ENCODE measurements around the gene CEACAM16. TPM values are rescaled to one million over a fixed set of nuclear protein-coding genes. Genes with fewer than 3 reads are reported as not detected.

The CEACAM16 gene
- total RNA-seq, 1 donor from 2014 or later: not detected

- DNase-seq (ENCODE audit: low spot score, unreplicated experiment): no peak
- Mint-ChIP-seq H3K4me3 (ENCODE audit: low read depth) (no peak overlapping the region), H3K27ac (no peak overlapping the region), H3K4me1 (ENCODE audit: low read depth) (peaks cover 11% of the 10 kb centered on the region), H3K9me3 (ENCODE audit: low read depth) (no peaks in the 10 kb centered on the region), H3K36me3 (ENCODE audit: insufficient read depth) (no peaks in the 10 kb centered on the region), H3K27me3 (no peaks in the 10 kb centered on the region)
- TF ChIP-seq CTCF (IDR thresholded peaks at IDR 0.05; ENCODE audit: unreplicated experiment): no peak
These were observed 1.6 kb downstream of the CEACAM16 start for GRCh38 chr19:44700547-44700946.

- H3K4me1 Mint-ChIP-seq (ENCODE audit: low read depth): peaks cover 7% of the 10 kb centered on the region
- no peaks in the 10 kb centered on the region for H3K36me3 Mint-ChIP-seq (ENCODE audit: insufficient read depth)
- H3K9me3 Mint-ChIP-seq (ENCODE audit: low read depth): no peaks in the 10 kb centered on the region
- H3K27ac Mint-ChIP-seq: no peak overlapping the region
- no peaks in the 10 kb centered on the region for H3K27me3 Mint-ChIP-seq
- H3K4me3 Mint-ChIP-seq (ENCODE audit: low read depth): no peak overlapping the region
- no peak for TF ChIP-seq CTCF (IDR thresholded peaks at IDR 0.05; ENCODE audit: unreplicated experiment)
- no peak for DNase-seq (ENCODE audit: low spot score, unreplicated experiment)
These were observed 2.3 kb downstream of the CEACAM16 start for GRCh38 chr19:44701228-44701627.

- Mint-ChIP-seq H3K4me1 (ENCODE audit: low read depth) (no peaks in the 10 kb centered on the region), H3K27me3 (no peaks in the 10 kb centered on the region), H3K36me3 (ENCODE audit: insufficient read depth) (no peaks in the 10 kb centered on the region), H3K4me3 (ENCODE audit: low read depth) (no peak overlapping the region), H3K9me3 (ENCODE audit: low read depth) (no peaks in the 10 kb centered on the region), H3K27ac (no peak overlapping the region)
- no peak for TF ChIP-seq CTCF (IDR thresholded peaks at IDR 0.05; ENCODE audit: unreplicated experiment)
- no peak for DNase-seq (ENCODE audit: low spot score, unreplicated experiment)
These were observed 3.7 kb downstream of the CEACAM16 start for GRCh38 chr19:44702551-44703176.

- Mint-ChIP-seq H3K27me3 (no peaks in the 10 kb centered on the region), H3K4me3 (ENCODE audit: low read depth) (no peak overlapping the region), H3K27ac (no peak overlapping the region), H3K9me3 (ENCODE audit: low read depth) (no peaks in the 10 kb centered on the region), H3K4me1 (ENCODE audit: low read depth) (no peaks in the 10 kb centered on the region), H3K36me3 (ENCODE audit: insufficient read depth) (no peaks in the 10 kb centered on the region)
- TF ChIP-seq CTCF (IDR thresholded peaks at IDR 0.05; ENCODE audit: unreplicated experiment): no peak
- DNase-seq (ENCODE audit: low spot score, unreplicated experiment): no peak
These were observed 4.6 kb downstream of the CEACAM16 start for GRCh38 chr19:44703336-44704078.

- H3K4me3 Mint-ChIP-seq (ENCODE audit: low read depth): no peak overlapping the region
- H3K9me3 Mint-ChIP-seq (ENCODE audit: low read depth): no peaks in the 10 kb centered on the region
- TF ChIP-seq CTCF (IDR thresholded peaks at IDR 0.05; ENCODE audit: unreplicated experiment): no peak
- H3K4me1 Mint-ChIP-seq (ENCODE audit: low read depth): no peaks in the 10 kb centered on the region
- H3K36me3 Mint-ChIP-seq (ENCODE audit: insufficient read depth): no peaks in the 10 kb centered on the region
- DNase-seq (ENCODE audit: low spot score, unreplicated experiment): no peak
- no peak overlapping the region for H3K27ac Mint-ChIP-seq
- no peaks in the 10 kb centered on the region for H3K27me3 Mint-ChIP-seq
These were observed 6.0 kb downstream of the CEACAM16 start for GRCh38 chr19:44704982-44705381.
